NCI-H226 (cell line): Measurements from ENCODE around the gene CIP2A.

Source experiments
- DNase-seq: peaks from one replicate; pipeline ENCODE4 v3.0.0-alpha.2; 2015

The CIP2A gene

DNA sequence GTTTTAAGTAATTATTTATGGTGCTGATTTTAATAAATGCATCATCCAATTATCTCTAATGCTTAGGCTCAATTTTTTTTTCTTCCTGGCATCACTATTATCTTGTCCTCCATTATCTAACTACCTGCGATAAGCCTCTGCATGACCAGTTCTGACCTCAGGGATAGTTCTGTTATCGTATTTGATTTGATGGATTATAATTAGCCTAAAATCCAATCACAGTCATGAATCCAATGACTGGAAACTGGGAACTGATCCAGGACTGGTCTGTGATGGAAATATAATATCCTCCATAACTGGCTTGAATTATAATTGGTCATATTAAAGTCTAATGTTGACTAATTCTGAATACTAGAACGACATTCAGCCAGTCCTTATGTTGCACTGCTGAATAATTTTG, 80.0 kb downstream of the CIP2A start:
- no peak for DNase-seq

DNA sequence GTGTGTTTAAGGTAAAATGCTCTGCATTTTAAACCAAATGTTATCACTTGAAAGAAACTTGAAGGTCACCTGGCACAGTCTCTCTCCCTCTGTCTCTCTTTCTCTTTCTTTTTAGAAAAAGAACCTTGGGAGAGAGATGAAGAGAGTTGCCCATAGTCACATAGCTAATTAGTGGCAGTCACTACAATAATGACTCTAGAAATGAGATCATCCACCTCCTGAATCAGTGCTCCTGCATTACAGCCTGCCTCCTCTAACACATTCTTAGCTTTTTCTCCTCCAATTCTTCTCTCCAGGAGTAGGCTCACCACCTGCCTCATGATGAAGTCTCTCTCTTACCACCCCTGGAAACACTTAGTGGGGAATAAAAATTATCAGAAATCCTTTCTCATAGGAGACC, 81.3 kb downstream of the CIP2A start:
- no peak for DNase-seq

DNA sequence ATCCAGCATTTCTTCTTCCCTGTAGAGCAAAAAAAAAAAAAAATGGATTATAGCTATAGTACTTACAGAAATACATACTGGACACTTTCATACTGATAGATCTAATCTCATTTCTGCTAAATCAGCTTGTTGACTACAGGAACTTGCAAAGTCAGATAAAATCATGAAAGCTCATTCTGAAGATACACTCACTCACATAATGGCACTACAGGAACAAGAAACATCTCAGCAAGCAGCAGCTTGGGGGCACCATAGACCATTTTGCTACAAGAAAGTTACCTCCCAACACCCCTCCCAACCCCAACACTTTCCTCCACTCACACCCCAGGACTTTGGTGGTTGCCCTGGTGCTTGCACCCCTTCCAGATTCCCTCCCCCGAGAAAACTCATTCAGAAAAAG, 83.4 kb downstream of the CIP2A start:
- DNase-seq = no peak

DNA sequence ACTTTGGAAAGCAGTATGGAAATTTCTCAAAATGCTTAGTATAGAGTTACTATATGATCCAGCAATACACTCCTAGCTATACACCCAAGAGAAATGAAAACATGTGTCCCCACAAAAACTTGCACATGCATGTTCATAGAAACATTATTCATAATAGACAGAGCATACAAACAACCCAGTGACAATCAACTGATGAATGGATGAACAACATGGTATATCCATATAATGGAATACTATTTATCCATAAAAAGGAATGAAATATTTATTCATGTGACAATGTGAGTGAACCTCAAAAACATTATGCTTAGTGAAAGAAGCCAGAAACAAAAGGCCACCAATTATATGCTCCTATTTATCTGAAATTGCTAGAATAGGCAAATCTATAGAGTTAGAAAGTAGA, 85.5 kb downstream of the CIP2A start:
- no peak for DNase-seq

DNA sequence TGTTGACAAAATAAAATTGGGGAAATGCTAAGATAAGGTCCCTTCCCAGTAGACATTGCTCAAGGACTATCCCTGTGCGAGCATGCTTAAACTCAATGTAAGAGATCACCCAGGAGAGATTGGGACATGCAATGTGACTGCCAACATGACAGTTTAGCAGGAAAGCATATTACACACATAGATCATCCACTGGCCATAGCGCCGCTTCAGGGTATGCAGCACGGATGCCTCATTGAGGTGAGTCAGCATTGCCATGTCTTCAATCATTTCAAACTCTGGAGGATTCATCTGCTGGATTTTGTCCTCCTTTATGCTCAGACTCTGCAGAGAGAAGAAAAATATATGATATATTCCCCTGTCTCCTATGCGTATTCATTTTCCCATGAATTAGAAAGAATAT, 87.7 kb downstream of the CIP2A start:
- DNase-seq = no peak

DNA sequence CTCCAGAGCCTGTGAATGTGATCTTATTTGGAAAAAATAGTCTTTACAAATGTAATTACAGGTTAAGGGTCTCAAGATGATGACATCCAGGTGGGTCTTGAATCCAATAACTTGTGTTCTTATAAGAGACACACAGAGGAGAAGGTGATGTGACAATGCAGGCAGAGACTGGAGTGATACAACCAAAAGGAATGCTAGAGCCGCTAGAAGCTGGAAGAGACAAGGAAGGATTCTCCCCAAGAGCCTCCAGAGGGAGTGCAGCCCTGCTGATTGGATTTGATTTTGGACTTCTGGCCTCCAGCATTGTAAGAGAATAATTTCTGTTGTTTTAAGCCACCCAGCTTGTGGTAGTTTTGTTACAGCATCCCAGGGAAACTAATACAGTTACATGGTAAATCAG, 88.5 kb downstream of the CIP2A start:
- DNase-seq = no peak
